ENCODE measurements around the gene SLC6A18. TPM values are rescaled to one million over a fixed set of nuclear protein-coding genes. Genes with fewer than 3 reads are reported as not detected.
"Not testable (repeated sequence)": the region's sequence is repeated elsewhere in the genome, so short reads cannot be mapped to it uniquely, and the experiment has no call there.

Gene SLC6A18
- total and polyA plus RNA-seq, 9 of the 15 experiments (the other 6 are each of a cell fraction or from before 2014, with no cell fraction given), result not detected

DNA sequence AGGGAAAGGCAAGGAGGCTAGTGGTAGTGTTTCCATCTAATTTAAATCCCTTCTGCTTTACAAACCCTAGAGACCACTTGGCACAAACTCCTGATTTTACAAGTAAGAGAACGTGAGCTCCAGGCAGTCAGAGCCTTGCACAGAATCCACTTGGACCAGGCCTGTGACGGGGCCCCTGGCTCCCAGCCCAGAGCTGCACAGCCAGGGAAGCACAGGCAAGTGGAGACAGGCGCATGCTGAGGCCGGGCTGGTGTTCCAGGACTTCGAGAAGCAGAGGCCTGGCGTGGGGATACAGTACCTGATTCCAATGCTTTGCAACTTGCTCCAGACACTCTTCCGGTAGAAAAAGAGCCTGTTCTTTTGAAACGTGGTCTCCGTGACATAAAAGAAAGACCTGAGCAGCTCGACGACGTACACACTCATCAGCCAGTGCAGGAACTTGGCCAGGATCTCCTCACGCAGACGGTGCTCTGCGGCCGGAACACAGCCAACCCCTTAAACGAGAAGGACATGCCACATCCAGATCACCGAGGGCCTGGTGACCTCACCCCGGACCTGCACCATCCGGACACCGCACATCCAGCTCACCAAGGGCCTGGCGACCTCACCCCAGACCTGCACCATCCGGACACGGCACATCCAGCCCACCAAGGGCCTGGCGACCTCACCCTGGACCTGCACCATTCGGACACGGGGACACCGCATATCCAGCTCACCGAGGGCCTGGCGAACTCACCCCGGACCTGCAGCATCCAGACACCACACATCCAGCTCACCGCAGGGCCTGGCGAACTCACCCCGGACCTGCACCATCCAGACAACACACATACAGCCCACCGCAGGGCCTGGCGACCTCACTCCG lies 57.2 kb downstream of the SLC6A18 start (continued):
- TF ChIP-seq, protein P1, sequence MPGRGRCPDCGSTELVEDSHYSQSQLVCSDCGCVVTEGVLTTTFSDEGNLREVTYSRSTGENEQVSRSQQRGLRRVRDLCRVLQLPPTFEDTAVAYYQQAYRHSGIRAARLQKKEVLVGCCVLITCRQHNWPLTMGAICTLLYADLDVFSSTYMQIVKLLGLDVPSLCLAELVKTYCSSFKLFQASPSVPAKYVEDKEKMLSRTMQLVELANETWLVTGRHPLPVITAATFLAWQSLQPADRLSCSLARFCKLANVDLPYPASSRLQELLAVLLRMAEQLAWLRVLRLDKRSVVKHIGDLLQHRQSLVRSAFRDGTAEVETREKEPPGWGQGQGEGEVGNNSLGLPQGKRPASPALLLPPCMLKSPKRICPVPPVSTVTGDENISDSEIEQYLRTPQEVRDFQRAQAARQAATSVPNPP (IDR thresholded peaks at IDR 0.05; ENCODE audit: borderline replicate concordance, insufficient read depth, insufficient read length), result no peak
- TF ChIP-seq U2AF2 (optimal IDR thresholded peaks at IDR 0.05; ENCODE audit: low read depth, low read length) (no peak), TRIM28 (IDR thresholded peaks at IDR 0.05) (no peak), E2F8 (IDR thresholded peaks at IDR 0.05; ENCODE audit: low read depth, partially characterized antibody) (no peak)

- peaks cover 24 to 85% of the 10 kb centered on the region in 2 experiments for H3K27me3 ChIP-seq (ENCODE audit: control insufficient read depth in 2 of 2, insufficient read depth in 2 of 2, low read length in 2 of 2)
- H3K79me2 ChIP-seq (ENCODE audit: control insufficient read depth, insufficient read depth, low read length); H2AFZ ChIP-seq (ENCODE audit: low read depth, low read length); BruUV-seq (replicated peaks); POLR2A ChIA-PET; H3K4me2 ChIP-seq (ENCODE audit: insufficient read depth, low read length); CTCF ChIA-PET (ENCODE audit: low intra/inter-chr PET ratio); H3K36me3 ChIP-seq (ENCODE audit: control insufficient read depth, insufficient read depth, low read length); H3K4me3 ChIP-seq; H3K9me1 ChIP-seq (ENCODE audit: control insufficient read depth, insufficient read depth, low read length); in situ Hi-C loops (cut with MboI); intact Hi-C loops (cut with micrococcal nuclease); H3K9ac ChIP-seq (ENCODE audit: insufficient read depth in 1 of 2, low read depth in 2 of 2, low read length in 2 of 2); ATAC-seq; H3K27ac ChIP-seq (ENCODE audit: extremely low read depth, low read depth, low read length); DNase-seq (ENCODE audit: extremely low read depth in 1 of 4, low spot score in 3 of 4); H3K9me3 ChIP-seq (replicated peaks; ENCODE audit: control insufficient read depth, insufficient read depth, low read depth, low read length); FAIRE-seq: not testable (repeated sequence)
- 21% methylated on average over 36 of the region's 40 CpGs for WGBS (ENCODE audit: insufficient coverage, low coverage, missing lambda C conversion rate)
- H4K20me1 ChIP-seq (replicated peaks; ENCODE audit: control insufficient read depth, insufficient read depth, low read length), result peaks cover 12% of the 10 kb centered on the region; the same call in 1 of the 2 replicates
- peaks cover 0 to 29% of the 10 kb centered on the region in 2 experiments; a peak in 1 of 5 replicates for H3K4me1 ChIP-seq (replicated peaks in 1 of 2; ENCODE audit: control insufficient read depth in 2 of 2, insufficient read depth in 2 of 2, low read length in 2 of 2)
Observed at GRCh38 chr5:1282993-1283728, 58.0 kb downstream of the SLC6A18 start.

- 24% methylated on average over 16 of the region's 16 CpGs for WGBS (ENCODE audit: insufficient coverage, low coverage, missing lambda C conversion rate)
- H2AFZ ChIP-seq (ENCODE audit: low read depth, low read length); H3K79me2 ChIP-seq (ENCODE audit: control insufficient read depth, insufficient read depth, low read length); H3K9me1 ChIP-seq (ENCODE audit: control insufficient read depth, insufficient read depth, low read length); BruUV-seq (replicated peaks); H3K4me2 ChIP-seq (ENCODE audit: insufficient read depth, low read length); DNase-seq (ENCODE audit: extremely low read depth in 1 of 4, low spot score in 3 of 4); H4K20me1 ChIP-seq (replicated peaks; ENCODE audit: control insufficient read depth, insufficient read depth, low read length); intact Hi-C loops (cut with micrococcal nuclease); in situ Hi-C loops (cut with MboI); H3K9ac ChIP-seq (ENCODE audit: insufficient read depth in 1 of 2, low read depth in 2 of 2, low read length in 2 of 2); ATAC-seq; FAIRE-seq; CTCF ChIA-PET (ENCODE audit: low intra/inter-chr PET ratio); H3K4me3 ChIP-seq; H3K36me3 ChIP-seq (ENCODE audit: control insufficient read depth, insufficient read depth, low read length); H3K27ac ChIP-seq (ENCODE audit: extremely low read depth, low read depth, low read length); H3K9me3 ChIP-seq (replicated peaks; ENCODE audit: control insufficient read depth, insufficient read depth, low read depth, low read length): not testable (repeated sequence)
- H3K27me3 ChIP-seq (ENCODE audit: control insufficient read depth in 2 of 2, insufficient read depth in 2 of 2, low read length in 2 of 2), result peaks cover 20 to 85% of the 10 kb centered on the region in 2 experiments
- peaks cover 0 to 29% of the 10 kb centered on the region in 2 experiments; a peak in 1 of 5 replicates for H3K4me1 ChIP-seq (replicated peaks in 1 of 2; ENCODE audit: control insufficient read depth in 2 of 2, insufficient read depth in 2 of 2, low read length in 2 of 2)
- POLR2A ChIA-PET, result interaction anchor here (0.6 kb wide), 1 partner anchor 659 kb away, joined by 3 read pairs; no protein-coding TSS in a partner anchor
Observed at GRCh38 chr5:1283729-1284041, 58.5 kb downstream of the SLC6A18 start.

Data from K562 (cell line).